Neural cell (in vitro differentiated cells): ENCODE measurements around the gene BICDL1. TPM values are rescaled to one million over a fixed set of nuclear protein-coding genes. Genes with fewer than 3 reads are reported as not detected.
"Not testable (repeated sequence)": the region's sequence is repeated elsewhere in the genome, so short reads cannot be mapped to it uniquely, and the experiment has no call there.

Experiments
- H2AFZ ChIP-seq: fragments of 200-600, 300-800 bp; sonication (generic), shearing (Covaris generic); 2 replicates; pipeline ENCODE4 v1.6.0; 2014; ENCODE audit warnings: low read depth, mild to moderate bottlenecking, antibody characterized with exemption, low read length, moderate library complexity
- H3F3A ChIP-seq: fragments of 200-600 bp; shearing (Covaris generic); 2 replicates; pipeline ENCODE4 v1.6.1; 2016; ENCODE audit warnings: mild to moderate bottlenecking, moderate library complexity, mixed read lengths, antibody characterized with exemption, low read length; ENCODE audit not compliant: insufficient read depth, poor library complexity, severe bottlenecking
- H3K27ac ChIP-seq: fragments of 200-600, 300-800 bp; sonication (generic), shearing (Covaris generic); 2 replicates; pipeline ENCODE4 v1.5.1; 2014; ENCODE audit warnings: mild to moderate bottlenecking, low read length, moderate library complexity
- H3K27me3 ChIP-seq: fragments of 300-800, 200-600 bp; sonication (generic), shearing (Covaris generic); 2 replicates; pipeline ENCODE4 v1.6.0; 2014; ENCODE audit warnings: mild to moderate bottlenecking, low read depth, low read length, moderate library complexity; ENCODE audit not compliant: insufficient read depth
- H3K36me3 ChIP-seq: fragments of 300-800, 200-600 bp; sonication (generic), shearing (Covaris generic); 2 replicates; pipeline ENCODE4 v1.5.1; 2014; ENCODE audit warnings: mild to moderate bottlenecking, antibody characterized with exemption, low read length, moderate library complexity; ENCODE audit not compliant: insufficient read depth
- H3K4me2 ChIP-seq: fragments of 300-800, 200-600 bp; sonication (generic), shearing (Covaris generic); 2 replicates; pipeline ENCODE4 v1.6.0; 2014; ENCODE audit warnings: mild to moderate bottlenecking, low read length
- H3K4me3 ChIP-seq: fragments of 300-800, 200-600 bp; sonication (generic), shearing (Covaris generic); 2 replicates; pipeline ENCODE4 v1.5.1; 2014; ENCODE audit warnings: mild to moderate bottlenecking, low read length, moderate library complexity
- H3K79me2 ChIP-seq: fragments of 200-600 bp; shearing (Covaris generic); replicated peaks from 2 replicates; pipeline ENCODE4 v1.6.0; 2014; ENCODE audit warnings: mild to moderate bottlenecking, low read length, moderate library complexity; ENCODE audit not compliant: insufficient read depth
- H3K9ac ChIP-seq: fragments of 300-800, 200-600 bp; sonication (generic), shearing (Covaris generic); 2 replicates; pipeline ENCODE4 v1.6.1; 2016; ENCODE audit warnings: mild to moderate bottlenecking, low read length, mixed read lengths
- H3K9me2 ChIP-seq: fragments of 200-600 bp; shearing (Covaris generic); 2 replicates; pipeline ENCODE4 v1.6.1; 2016; ENCODE audit warnings: mild to moderate bottlenecking, low read length, mixed read lengths; ENCODE audit not compliant: insufficient read depth
- H3K9me3 ChIP-seq: fragments of 200-600, 300-800 bp; sonication (generic), shearing (Covaris generic); 2 replicates; pipeline ENCODE4 v1.6.1; 2016; ENCODE audit warnings: mild to moderate bottlenecking, mixed run types, low read length, moderate library complexity, mixed read lengths
- H4K20me1 ChIP-seq: fragments of 200-600 bp; shearing (Covaris generic); 2 replicates; pipeline ENCODE4 v1.6.1; 2016; ENCODE audit warnings: mild to moderate bottlenecking, mixed run types; ENCODE audit not compliant: insufficient read depth
- CTCF ChIP-seq: fragments of 450-650 bp; IDR thresholded peaks from 2 replicates; pipeline ENCODE4 v1.5.1; 2014; ENCODE audit warnings: antibody characterized with exemption, mild to moderate bottlenecking, moderate library complexity; ENCODE audit not compliant: poor library complexity, severe bottlenecking
- EP300 ChIP-seq: fragments of 450-650 bp; conservative IDR thresholded peaks from 2 replicates; pipeline ENCODE4 v1.6.1; 2014; ENCODE audit warnings: antibody characterized with exemption, mild to moderate bottlenecking, moderate library complexity; ENCODE audit not compliant: poor library complexity, severe bottlenecking
- EZH2 ChIP-seq: fragments of 200-600, 300-800 bp; shearing (Covaris generic), sonication (generic); IDR thresholded peaks from 2 replicates; pipeline ENCODE4 v1.6.1; 2014; ENCODE audit warnings: antibody characterized with exemption, low read length, borderline replicate concordance, mild to moderate bottlenecking; ENCODE audit not compliant: insufficient read depth, poor library complexity, severe bottlenecking
- MXI1 ChIP-seq: fragments of 450-650 bp; conservative IDR thresholded peaks from 2 replicates; pipeline ENCODE4 v1.6.1; 2014; ENCODE audit warnings: antibody characterized with exemption, mild to moderate bottlenecking; ENCODE audit not compliant: poor library complexity, severe bottlenecking
- POLR2AphosphoS5 ChIP-seq: IDR thresholded peaks from 2 replicates; pipeline ENCODE4 v1.6.1; 2012
- RAD21 ChIP-seq: fragments of 450-650 bp; conservative IDR thresholded peaks from 2 replicates; pipeline ENCODE4 v1.6.1; 2014; ENCODE audit warnings: antibody characterized with exemption, mild to moderate bottlenecking, moderate library complexity
- REST ChIP-seq: IDR thresholded peaks from 2 replicates; pipeline ENCODE4 v1.6.1; 2012; ENCODE audit warnings: borderline replicate concordance
- SMC3 ChIP-seq: fragments of 450-650 bp; conservative IDR thresholded peaks from 2 replicates; pipeline ENCODE4 v1.6.1; 2014; ENCODE audit warnings: antibody characterized with exemption, mild to moderate bottlenecking, moderate library complexity; ENCODE audit not compliant: poor library complexity
- TAF1 ChIP-seq: IDR thresholded peaks from 2 replicates; pipeline ENCODE4 v1.6.1; 2012; ENCODE audit warnings: low read depth
- polyA plus RNA-seq: library from polyadenylated mRNA; depleted of rRNA; stranded (reverse); fragments of >200 nt; gene quantifications from 2 replicates; pipeline ENCODE4 v1.2.3, GENCODE V29; 2014

BICDL1 gene
- polyA plus RNA-seq, 1 donor from 2014 or later = 136 TPM

DNA sequence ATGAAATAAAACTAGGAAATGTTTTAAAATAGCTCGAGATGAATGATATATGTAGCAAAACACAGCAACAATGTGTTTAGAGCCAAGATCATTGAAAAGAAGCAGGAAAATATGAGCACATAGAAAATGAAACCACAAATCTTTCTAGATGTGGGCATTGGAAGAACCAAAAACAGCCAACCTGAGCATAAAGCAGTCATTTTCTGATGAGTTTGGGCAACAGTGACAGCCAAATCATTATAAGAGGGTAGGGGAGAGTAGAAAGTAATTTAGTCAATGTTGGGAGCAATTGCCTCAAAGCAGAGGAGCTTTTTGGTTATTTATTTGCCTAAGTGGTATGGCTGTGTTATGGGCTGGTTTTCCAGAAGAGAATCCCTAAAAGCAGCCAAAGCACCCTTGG, 8.8 kb upstream of the BICDL1 start:
- no peak for TF ChIP-seq EP300
- TF ChIP-seq SMC3 = no peak
- no peak for TF ChIP-seq REST
- no peak for TF ChIP-seq EZH2
- no peak for TF ChIP-seq POLR2AphosphoS5
- TF ChIP-seq MXI1 = no peak
- no peak for TF ChIP-seq CTCF
- no peak for TF ChIP-seq RAD21
- TF ChIP-seq TAF1 = no peak
- H2AFZ ChIP-seq = no peak overlapping the region

GRCh38 chr12:119980702-119981101, 8.3 kb upstream of the BICDL1 start:
- H3K9me3 ChIP-seq, H3F3A ChIP-seq, H4K20me1 ChIP-seq, H3K9me2 ChIP-seq, H2AFZ ChIP-seq, H3K4me2 ChIP-seq, H3K9ac ChIP-seq, H3K36me3 ChIP-seq, H3K79me2 ChIP-seq, H3K27ac ChIP-seq, H3K4me3 ChIP-seq, H3K27me3 ChIP-seq: not testable (repeated sequence)

More for the DNA sequence above, 8.8 kb upstream of the BICDL1 start:
- no peaks in the 10 kb centered on the region for H3K79me2 ChIP-seq
- no peak overlapping the region for H3K9ac ChIP-seq
- H3K4me2 ChIP-seq = no peak overlapping the region
- no peaks in the 10 kb centered on the region for H3F3A ChIP-seq
- H3K9me3 ChIP-seq = no peaks in the 10 kb centered on the region
- H4K20me1 ChIP-seq = no peaks in the 10 kb centered on the region
- no peaks in the 10 kb centered on the region for H3K36me3 ChIP-seq
- peaks cover 8% of the 10 kb centered on the region for H3K27me3 ChIP-seq
- H3K27ac ChIP-seq = no peak overlapping the region
- no peak overlapping the region for H3K4me3 ChIP-seq
- no peaks in the 10 kb centered on the region for H3K9me2 ChIP-seq

GRCh38 chr12:119989361-119989730, 310 bp downstream of the BICDL1 start:
- H3K9me3 ChIP-seq = no peaks in the 10 kb centered on the region
- peak overlapping the region; percentile 74 for H3K27ac ChIP-seq
- peak overlapping the region; percentile 81 for H3K4me3 ChIP-seq
- no peaks in the 10 kb centered on the region for H3K9me2 ChIP-seq
- H3K4me2 ChIP-seq = no peak overlapping the region
- TF ChIP-seq MXI1 = peak; percentile 2
- TF ChIP-seq TAF1 = peak; percentile 70
- peak; percentile 6 for TF ChIP-seq RAD21
- TF ChIP-seq EZH2 = no peak
- TF ChIP-seq POLR2AphosphoS5 = peak; percentile 84
- TF ChIP-seq CTCF = no peak
- TF ChIP-seq EP300 = no peak
- TF ChIP-seq REST = peak; percentile 16
- no peak for TF ChIP-seq SMC3
- peaks cover 6% of the 10 kb centered on the region for H4K20me1 ChIP-seq
- no peak overlapping the region for H2AFZ ChIP-seq
- peak overlapping the region; percentile 84 for H3K9ac ChIP-seq
- no peaks in the 10 kb centered on the region for H3K36me3 ChIP-seq
- peaks cover 6% of the 10 kb centered on the region for H3F3A ChIP-seq
- H3K79me2 ChIP-seq = peaks cover 23% of the 10 kb centered on the region
- peaks cover 5% of the 10 kb centered on the region for H3K27me3 ChIP-seq
